Measurements from ENCODE around the gene ECSIT.

GRCh38 chr19:11465600-11465999 is 63.3 kb downstream of the ECSIT start:
- TF ChIP-seq SUZ12 (IDR thresholded peaks at IDR 0.05; ENCODE audit: extremely low read depth, insufficient read depth, insufficient read length) (no peak), YY1 (IDR thresholded peaks at IDR 0.05; ENCODE audit: insufficient read depth, insufficient read length) (no peak), ZNF274 (IDR thresholded peaks at IDR 0.05; ENCODE audit: low read depth, low read length) (no peak)

Measured in NT2/D1 (cell line).